ENCODE measurements around the gene ZNF136.

ZNF136 gene

DNA sequence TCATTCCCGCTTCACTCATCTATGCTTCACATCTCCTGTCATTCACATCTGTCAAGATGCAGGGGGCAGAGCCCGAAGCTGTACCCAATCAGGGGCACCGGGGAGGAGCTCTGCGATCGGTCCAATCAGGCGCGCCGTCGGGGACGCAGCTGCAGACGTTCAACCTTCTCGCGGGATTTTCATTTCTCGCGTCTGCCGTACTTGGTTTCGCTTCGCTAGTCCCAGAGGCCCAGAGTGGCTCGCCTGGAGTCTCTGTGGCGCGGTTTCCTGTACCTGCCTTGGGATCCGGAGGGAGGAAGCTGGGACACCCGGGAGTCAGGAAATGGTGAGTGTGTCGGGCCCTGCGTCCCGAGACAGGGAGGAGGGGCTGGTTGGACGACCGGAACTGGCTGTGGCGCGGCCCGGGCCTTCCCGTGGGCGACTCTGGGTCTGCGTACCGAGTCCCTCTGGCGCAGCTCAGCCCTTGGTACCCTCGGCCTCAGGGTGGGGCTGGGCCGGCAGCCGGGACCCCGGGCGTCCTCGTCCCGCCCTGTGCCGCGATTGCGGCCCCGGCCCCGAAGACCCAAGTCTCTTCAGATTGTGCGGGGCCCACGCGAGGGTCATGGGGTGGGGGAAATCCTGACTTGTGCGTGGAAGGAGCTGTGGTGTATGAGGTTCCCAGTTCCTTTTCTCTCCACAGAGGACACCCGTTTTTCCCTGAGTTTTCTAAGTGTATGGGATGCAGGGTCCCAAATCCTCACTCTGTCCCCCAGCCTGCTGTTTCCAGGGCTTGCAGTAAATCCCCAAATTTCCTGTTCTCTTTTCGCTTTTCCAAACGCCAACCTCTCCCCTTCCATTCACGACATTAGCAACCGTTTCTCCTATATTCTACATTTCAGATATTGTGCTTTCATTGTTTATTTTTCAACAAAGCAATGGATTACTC is at the start of gene ZNF136:
ZNF136 (plus strand) TSS at position 215 of the 925 bp plus-strand sequence; CDS start at position 323, 108 bp downstream.
- peak; percentile 100 for ATAC-seq

DNA sequence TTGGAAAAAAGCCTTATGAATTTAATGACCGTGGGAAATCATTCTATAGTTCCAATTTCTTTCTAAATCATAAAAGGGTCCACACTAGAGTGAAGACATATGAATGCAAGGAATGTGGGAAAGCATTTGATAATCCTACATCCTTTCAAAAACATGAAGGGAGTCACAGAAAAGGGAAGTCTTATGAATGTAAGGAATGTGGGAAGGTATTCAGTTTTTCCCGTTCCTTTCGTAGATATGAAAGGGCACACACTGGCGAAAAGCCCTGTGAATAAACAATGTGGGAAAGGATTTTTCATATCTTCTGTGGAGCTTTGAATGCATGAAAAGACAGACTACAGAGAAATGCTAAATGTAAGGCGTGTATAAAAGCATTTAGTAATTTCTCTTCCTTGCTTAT is 49.8 kb upstream of the ZNF136 start:
- no peak for ATAC-seq

DNA sequence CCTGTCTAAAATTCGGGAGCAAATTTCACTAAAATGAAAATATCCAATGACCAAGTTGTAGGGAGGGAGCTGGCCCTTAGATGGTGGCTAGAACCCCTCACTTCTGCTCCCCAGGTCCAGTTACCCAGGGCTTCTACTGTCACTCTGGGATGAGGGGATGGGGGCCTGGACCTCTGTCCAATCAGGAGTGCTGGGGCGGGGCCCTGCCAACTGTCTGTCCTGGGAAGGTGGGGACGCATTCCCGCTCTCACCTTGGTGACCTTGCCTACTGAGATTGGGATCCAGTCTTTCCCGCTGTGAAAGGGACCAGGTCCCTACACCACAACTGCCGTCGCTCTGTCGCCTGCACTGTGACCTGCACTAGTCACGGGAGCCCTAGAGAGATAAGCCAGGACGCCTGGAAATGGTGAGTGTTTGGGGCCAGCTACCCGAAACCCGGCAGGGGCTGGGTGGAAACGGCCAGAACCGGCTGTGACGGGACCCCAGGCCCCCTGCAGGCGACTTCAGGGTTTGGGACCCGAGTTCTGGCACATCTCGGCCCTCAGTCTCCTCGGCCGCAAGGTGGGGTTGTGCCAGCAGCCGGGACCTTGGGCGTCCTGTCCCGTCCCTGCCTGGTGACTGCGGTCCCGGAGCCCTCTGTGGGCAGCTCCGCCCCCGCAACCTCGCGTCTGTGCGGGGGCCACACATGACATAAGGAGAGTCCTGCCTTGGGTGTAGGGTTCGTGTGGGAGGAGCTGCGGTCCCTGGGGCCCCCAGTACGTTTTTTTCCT is 45.5 kb upstream of the ZNF136 start:
- ATAC-seq, result no peak

DNA sequence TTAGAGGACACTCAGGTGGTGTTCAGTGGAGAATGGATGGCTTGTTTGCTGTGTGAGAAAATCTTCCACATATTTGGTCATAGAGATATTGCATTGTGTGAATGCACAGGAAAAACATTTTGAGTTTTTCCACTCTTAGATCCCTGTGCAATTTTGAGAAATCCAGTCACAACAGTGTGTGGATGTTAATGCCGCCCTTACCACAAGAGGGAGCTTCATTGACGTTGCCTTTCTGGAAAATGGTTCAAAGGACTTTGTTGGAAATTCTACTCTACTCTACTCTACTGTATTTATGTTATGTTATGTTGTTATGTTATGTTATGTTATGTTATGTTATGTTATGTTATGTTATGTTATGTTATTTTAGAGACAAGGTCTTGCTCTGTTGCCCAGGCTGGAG is 36.2 kb upstream of the ZNF136 start:
- ATAC-seq, result no peak

DNA sequence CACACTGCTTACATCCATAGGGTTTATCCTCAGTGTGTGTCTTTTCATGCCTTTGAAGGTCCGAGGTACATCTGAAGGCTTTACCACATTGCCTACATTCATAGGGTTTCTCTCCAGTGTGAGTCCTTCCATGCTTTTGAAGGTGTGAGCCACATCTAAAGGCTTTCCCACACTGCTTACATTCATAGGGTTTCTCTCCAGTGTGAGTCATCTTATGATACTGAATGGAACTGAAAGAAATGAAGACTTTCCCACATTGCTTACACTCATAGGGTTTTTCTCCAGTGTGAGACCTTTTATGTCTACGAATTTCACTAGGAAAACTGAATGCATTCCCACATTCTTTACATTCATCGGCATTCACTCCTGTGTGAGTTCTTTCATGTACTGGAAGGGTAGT is 29.8 kb upstream of the ZNF136 start:
- ATAC-seq, result no peak

DNA sequence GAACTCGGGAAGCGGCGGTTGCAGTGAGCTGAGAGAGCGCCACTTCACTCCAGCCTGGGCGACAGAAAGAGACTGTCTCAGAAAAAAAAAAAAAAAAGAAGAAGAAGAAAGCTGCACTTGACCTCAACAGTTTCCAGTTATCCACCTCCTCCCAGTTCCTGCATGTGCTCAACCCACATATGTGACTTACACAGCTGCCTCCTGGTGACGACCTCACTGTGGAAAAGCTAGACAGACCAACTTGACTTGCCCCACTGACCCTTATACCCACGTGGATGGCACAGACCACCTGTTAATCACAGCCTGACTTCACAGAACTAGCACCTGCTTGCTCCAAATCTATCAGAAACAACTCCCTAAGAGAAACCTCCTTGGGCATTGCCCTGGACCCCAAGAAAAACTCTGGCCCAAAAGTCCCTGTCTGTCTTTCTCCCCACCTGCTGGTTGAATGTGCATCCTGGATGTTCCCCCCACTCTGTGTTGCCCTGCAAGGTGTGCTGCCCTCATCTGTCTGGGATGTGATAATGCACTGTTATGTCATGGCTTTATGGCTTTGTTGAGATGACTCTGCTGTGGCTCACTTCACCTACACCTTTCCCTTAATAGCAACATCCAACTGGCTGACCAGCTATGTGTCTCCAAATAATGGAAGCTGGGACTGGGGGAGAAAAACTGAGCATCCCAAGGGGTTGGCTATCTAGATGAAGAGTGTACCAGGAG is 25.5 kb upstream of the ZNF136 start:
- peak in 1 of 2 donors; percentile 25 for ATAC-seq

DNA sequence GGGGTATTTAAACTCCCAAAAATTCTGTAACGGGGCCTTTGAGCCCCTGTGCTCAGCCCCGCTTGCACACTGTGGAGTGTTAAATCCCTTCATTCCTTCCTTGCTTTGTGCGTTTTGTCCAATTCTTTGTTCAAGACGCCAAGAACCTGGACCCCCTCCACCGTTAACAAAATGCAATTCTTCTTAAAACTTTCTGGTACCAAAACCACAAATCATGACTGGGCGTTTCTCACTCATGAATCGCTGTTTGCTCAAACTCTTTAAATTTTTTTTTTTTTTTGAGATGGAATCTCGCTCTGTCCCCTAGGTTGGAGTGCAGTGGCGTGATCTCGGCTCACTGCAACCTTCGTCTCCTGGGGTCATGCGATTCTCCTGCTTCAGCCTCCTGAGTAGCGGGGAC is 23.6 kb upstream of the ZNF136 start:
- ATAC-seq, result no peak

DNA sequence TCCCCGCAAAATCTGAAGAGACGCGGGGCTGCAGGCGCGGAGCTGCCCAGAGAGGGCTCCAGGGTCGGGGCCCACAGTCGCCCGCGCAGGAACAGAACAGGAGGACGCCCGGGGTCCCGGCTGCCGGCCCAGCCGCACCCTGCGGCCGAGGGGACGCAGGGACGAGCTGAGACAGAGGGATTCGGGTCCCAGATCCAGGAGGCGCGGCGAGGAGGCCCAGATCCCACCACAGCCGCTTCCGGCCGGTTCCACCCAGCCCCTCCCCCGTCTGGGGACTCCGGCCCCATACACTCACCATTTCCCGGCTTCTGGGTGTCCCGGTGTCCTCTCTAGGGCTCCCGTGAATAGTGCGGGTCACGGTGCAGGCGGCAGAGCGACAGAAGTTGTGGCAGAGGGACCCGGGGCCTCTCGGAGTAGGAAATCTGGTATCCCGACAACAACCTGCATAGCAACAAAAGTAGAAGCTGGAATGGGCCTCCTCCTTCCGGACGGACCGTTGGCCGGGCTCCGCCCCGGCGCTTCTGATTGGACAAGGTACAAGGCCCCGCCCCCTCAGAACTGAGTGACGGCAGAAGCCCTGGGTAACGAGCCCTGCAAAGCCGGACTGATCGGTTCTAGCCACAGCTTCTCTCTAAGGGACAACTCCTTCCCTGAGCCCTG is 22.9 kb upstream of the ZNF136 start, which contains the start of gene ZNF20:
ZNF20 (minus strand) TSS at position 466 of the 660 bp plus-strand sequence; CDS start at position 298, 168 bp downstream.
- ATAC-seq, result peak; percentile 94 to 96

DNA sequence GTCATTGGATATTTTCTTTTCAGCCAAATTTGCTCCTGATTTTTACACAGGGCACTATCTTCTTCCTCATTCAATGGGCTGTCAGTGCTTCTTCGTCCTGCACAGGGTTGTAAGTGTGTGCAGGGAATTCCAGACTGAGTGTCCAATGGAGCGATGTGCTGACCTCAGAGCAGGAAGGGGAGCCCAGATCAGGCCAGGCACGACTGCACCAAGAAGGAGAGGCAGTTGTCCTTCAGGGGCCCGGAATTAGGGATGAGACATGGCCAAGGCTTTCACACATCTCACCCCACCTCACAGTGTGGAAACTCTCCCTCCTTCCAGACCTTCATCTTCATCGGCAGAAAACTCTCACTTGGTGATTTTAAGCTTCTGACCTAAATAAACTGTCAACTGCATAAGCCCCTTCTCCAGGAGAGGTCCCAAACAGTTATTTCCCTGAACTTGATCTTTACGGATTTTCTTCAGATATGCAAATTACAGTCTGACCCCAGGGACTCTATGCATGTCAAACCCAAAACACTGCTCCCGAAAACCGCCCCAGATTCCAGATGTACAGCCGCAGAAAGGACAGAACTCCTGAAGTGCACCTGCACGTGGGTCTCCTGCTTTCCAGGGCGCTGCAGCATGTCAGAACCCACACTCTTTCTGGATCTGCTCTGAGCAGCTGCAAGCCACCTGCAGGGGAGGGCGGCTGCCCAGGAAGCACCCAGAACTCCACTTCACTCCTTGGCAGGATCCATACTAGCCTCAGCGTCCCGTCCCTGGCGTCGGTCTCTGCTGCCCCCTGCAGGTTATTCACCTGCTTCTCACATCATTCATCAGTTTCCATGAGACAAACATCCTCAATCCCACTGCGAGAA is 22.1 kb upstream of the ZNF136 start:
- ATAC-seq, result peak; percentile 70 to 74

DNA sequence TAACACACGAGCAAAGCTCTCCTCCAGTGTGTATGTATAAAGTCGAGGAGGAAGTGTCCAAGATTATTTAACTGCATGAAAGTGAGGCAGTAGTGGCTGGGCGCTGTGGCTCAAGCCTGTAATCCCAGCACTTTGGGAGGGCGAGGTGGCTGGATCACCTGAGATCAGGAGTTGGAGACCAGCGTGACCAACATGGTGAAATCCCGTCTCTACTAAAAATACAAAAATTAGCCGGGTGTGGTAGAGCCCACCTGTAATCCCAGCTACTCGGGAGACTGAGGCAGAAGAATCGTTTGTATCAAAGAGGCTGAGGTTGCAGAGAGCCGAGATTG is 21.5 kb upstream of the ZNF136 start:
- no peak for ATAC-seq

DNA sequence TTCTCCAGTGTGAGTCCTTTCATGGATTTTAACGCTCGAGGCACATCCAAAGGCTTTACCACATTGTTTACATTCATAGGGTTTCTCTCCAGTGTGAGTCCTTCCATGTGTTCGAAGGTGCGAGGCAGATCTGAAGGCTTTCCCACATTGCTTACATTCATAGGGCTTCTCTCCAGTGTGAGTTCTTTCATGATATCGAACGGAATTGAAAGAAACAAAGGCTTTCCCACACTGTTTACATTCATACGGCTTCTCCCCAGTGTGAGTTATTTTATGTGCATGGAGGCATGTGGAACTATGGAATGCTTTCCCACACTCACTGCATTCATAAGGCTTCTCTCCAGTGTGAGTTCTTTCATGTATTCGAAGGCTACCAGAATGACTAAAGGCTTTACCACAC is 17.5 kb upstream of the ZNF136 start:
- ATAC-seq, result no peak

DNA sequence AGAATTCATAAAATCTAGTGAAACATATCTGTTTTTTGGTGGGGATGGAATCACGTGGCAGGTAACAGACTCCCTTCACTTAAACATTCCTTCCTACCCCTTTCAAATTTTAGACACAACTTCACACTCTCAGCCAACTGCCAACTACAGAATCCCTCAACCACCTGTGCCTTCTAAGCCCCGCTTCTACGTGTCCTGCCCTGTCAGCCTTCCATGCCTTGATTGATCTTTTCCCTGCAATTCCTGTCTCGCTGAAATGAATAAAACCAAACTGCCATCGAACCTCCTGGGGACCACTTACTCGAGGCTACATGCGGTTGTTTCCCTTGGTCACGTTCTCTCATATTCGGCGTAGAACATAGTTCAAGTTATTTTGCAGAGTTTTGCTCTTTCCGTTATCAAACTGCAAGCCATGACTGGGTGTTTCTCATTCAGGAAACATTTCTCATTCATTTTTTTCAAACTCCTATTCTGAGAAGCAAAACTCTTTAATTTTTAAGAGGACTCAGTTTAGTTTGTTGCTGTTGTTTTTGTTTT is 7.5 kb upstream of the ZNF136 start:
- no peak for ATAC-seq

DNA sequence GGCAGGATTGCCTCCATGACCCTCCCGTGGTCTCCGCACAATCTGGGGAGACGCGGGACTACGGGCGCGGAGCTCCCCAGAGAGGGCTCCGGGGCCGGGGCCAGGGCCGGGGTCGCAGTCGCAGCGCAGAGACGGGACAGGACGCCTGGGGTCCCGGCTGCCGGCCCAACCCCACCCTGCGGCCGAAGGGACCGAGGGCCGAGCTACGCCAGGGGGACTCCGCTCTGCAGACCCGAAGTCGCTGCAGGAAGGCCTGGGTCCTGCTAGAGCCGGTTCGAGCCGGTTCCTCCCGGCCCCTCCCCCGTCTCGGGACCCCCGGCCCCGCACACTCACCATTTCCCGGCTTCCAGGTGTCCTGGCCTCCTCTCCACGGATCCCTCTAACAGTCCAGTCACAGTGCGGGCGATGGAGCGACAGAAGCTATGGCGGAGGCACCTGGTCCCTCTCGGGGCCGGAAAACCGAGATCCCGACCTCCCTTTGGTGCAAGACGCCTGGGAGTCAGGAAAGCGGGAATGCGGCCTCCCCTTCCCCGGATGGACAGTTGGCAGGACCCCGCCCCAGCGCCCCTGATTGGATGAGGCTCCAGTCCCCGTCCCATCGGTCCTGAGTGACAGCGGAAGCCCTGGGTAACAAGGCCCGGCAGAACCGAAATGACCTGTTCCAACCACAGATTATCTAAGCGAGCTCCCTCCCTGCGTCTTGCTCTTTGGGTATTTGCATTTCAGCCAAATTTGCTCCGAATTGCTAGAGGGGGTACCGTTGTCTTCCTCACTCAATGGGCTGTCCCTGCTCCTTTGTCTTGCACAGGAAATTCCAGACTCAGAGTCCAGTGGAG is 6.5 kb upstream of the ZNF136 start, which contains the start of gene ZNF625:
ZNF625 (minus strand) TSS at position 512 of the 836 bp plus-strand sequence; CDS start at position 336, 176 bp downstream.
- peak; percentile 90 to 92 for ATAC-seq

DNA sequence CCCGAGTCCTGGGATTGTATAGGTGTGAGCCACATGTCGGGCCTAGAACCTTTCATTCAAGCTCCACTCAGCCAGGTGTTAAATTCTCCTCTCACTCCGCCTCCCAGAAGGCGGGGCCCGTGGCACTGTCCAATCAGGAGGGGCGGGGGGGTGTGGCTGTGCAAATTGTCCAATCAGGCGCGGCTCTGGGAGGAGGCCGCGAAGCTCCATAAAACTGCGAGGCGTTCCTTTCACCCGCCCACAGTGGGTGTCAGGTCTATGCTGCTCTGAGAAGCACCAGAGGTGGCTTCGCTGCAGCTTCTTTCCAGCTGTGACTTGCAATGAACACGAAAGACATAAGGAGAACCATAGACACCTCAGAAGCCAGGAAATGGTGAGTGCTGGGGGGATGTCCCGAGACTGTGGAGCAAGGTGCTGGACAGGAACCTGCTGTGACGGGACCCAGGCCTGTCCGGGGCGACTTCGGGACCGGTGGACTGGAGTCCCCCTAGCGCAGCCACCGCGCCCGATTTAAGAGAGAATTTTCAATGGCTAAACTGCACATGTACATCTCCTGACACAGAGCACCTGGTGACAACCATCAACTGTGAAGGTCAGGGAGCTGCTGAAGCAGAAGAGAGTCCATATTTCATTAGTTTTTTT is 3.0 kb upstream of the ZNF136 start:
- ATAC-seq, result no peak

DNA sequence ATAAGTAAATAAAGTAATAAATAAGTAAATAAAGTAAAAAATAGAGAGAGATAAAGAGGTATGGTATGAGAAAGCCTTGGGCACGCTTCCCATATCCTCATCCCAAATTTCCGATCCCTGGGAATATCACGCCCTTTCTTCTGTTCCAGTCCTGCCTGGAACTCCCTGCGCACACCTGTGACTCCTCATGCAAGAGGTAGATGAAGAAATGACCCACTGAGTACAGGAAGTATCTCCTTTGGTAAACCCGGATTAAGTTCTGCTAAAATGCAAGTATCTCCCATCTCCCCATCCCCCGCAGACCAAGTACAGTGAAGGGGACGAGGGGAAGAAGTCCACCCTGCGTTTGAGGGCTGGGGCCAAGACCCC is 399 bp upstream of the ZNF136 start:
- ATAC-seq, result no peak

DNA sequence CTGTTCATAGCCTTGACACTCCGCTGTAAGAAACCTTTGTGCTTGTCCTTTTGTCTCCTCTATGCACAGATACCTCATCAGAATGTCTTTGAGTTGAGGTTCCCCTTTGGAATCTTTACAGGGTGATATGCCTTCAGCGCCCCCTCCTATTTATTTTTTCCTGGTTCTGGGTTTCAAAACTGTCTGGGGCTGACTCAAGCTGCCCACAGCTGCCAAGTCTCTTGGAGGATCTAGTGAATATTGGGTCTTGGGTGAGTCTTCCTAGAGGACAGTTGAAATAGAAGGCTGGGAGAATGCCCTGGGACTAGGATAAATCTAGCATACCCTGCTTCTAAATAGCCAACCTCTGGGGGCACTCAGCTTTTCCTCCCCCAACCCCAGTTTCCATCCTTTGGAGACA is 930 bp downstream of the ZNF136 start:
- ATAC-seq, result no peak

DNA sequence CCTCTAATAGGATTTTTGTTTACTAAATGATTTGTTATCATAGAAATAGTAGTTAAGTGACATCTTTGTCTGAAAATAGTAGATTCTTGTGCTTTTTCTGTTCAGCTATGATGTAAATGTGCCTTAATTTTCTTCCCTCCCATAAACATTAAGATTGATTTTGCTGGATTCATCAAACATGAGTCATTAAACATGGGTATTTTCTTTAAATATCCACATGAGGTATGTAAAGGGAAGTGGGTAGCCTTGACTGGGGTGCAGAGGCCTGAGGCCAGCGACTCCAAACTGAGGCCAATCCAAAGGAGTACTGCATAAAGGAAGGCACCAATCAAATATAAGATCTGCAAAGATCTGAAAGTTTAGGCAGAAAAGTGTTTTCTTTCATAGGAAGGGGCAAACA is 3.7 kb downstream of the ZNF136 start:
- no peak for ATAC-seq

DNA sequence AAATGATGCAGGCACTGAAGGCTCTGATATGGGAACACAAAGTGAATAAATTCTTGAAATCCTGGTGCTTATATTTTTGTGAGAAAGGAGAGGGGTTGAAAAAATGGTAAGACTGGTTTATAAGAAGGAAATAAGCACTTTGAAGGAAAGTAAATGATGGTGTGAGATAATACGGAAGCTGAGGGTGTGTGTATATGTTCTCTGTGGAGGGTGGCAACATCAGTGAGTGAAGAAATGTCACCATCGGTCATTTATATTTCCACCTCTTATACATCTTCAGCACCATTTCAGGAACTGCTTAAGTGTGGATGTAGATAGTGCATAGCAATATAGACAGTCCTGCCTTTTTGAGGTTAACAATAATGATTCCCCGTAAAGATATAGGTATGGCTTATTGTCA is 17.5 kb downstream of the ZNF136 start:
- ATAC-seq, result no peak

DNA sequence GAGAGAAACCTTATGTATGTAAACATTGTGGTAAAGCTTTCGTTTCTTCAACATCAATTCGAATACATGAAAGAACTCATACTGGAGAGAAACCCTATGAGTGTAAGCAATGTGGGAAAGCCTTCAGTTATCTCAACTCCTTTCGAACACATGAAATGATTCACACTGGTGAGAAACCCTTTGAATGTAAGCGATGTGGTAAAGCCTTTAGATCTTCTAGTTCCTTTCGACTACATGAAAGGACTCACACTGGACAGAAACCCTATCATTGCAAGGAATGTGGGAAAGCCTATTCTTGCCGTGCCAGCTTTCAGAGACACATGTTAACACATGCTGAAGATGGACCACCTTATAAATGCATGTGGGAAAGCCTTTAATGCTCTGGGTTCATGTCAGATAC is 24.7 kb downstream of the ZNF136 start:
- ATAC-seq, result no peak

Data from activated CD4-positive, CD25-positive, alpha-beta regulatory T cell treated with anti-CD3 and anti-CD28 coated beads, Interleukin-2, amount 50 U/mL, for 24 hours (primary cell).